HG03025 (cell line): ENCODE results near the gene SSBP2.
"Not testable (repeated sequence)": the region's sequence is repeated elsewhere in the genome, so short reads cannot be mapped to it uniquely, and the experiment has no call there.

Experiments used
- ATAC-seq: cut with Tn5 transposase; IDR thresholded peaks from one replicate; pipeline ENCODE4 v1.9.1; 2021; ENCODE audit warnings: mild to moderate bottlenecking, moderate library complexity; ENCODE audit not compliant: unreplicated experiment, low FRiP score

SSBP2 gene

GRCh38 chr5:81685471-81685870, 65.4 kb downstream of the SSBP2 start:
- no peak for ATAC-seq

- ATAC-seq, result no peak
Observed at GRCh38 chr5:81679885-81680284, 71.0 kb downstream of the SSBP2 start.

GRCh38 chr5:81675420-81675819, 75.5 kb downstream of the SSBP2 start:
- no peak for ATAC-seq

GRCh38 chr5:81665795-81666194, 85.1 kb downstream of the SSBP2 start:
- no peak for ATAC-seq

GRCh38 chr5:81660624-81661023, 90.3 kb downstream of the SSBP2 start:
- ATAC-seq, result not testable (repeated sequence)

- ATAC-seq, result no peak
Observed at GRCh38 chr5:81657386-81657785, 93.5 kb downstream of the SSBP2 start.

- ATAC-seq, result no peak
Observed at GRCh38 chr5:81656783-81657182, 94.1 kb downstream of the SSBP2 start.

GRCh38 chr5:81650987-81651386, 99.9 kb downstream of the SSBP2 start:
- ATAC-seq, result no peak

- ATAC-seq, result no peak
Observed at GRCh38 chr5:81646469-81646995, 104.4 kb downstream of the SSBP2 start.

GRCh38 chr5:81642210-81642609, 108.7 kb downstream of the SSBP2 start:
- no peak for ATAC-seq

- no peak for ATAC-seq
Observed at GRCh38 chr5:81639556-81639955, 111.3 kb downstream of the SSBP2 start.

GRCh38 chr5:81638471-81638870, 112.4 kb downstream of the SSBP2 start:
- ATAC-seq, result no peak

- ATAC-seq, result no peak
Observed at GRCh38 chr5:81633891-81634290, 117.0 kb downstream of the SSBP2 start.

- ATAC-seq, result no peak
Observed at GRCh38 chr5:81633471-81633870, 117.4 kb downstream of the SSBP2 start.

- ATAC-seq, result no peak
Observed at GRCh38 chr5:81632679-81633078, 118.2 kb downstream of the SSBP2 start.

- ATAC-seq, result no peak
Observed at GRCh38 chr5:81631621-81632020, 119.3 kb downstream of the SSBP2 start.

GRCh38 chr5:81631124-81631523, 119.8 kb downstream of the SSBP2 start:
- peak; percentile 67 for ATAC-seq

GRCh38 chr5:81630684-81631083, 120.2 kb downstream of the SSBP2 start:
- no peak for ATAC-seq

GRCh38 chr5:81629986-81630385, 120.9 kb downstream of the SSBP2 start:
- no peak for ATAC-seq

- not testable (repeated sequence) for ATAC-seq
Observed at GRCh38 chr5:81628061-81628460, 122.8 kb downstream of the SSBP2 start.

GRCh38 chr5:81626524-81626923, 124.4 kb downstream of the SSBP2 start:
- no peak for ATAC-seq

- ATAC-seq, result no peak
Observed at GRCh38 chr5:81609810-81610375, 141.0 kb downstream of the SSBP2 start.

- ATAC-seq, result no peak
Observed at GRCh38 chr5:81608976-81609375, 141.9 kb downstream of the SSBP2 start.
